Adrenal gland (tissue), 5 donors: ENCODE results near the gene ZDHHC20.

Experiments
- CTCF ChIP-seq, 6 experiments: fragments of 450-650 bp in 4 of 6; fragments of 200-600 bp in 2 of 6; sonication (generic) in 1 of 6; IDR thresholded peaks; 1 replicate in 5 of 6; 2 replicates in 1 of 6; pipeline versions ENCODE4 v1.5.1 to v1.8.0; 2016 to 2021; ENCODE audit warnings: antibody characterized with exemption in 6 of 6, mild to moderate bottlenecking in 2 of 6, moderate library complexity in 1 of 6
- POLR2A ChIP-seq, 2 donors: fragments of 450-650 bp; IDR thresholded peaks; one replicate each; pipeline ENCODE4 v1.6.1; 2017; ENCODE audit warnings: antibody characterized with exemption in 2 of 2, mild to moderate bottlenecking in 2 of 2, moderate library complexity in 1 of 2
- donor health status: DM: no; HTN: no; CAD: no.

- TF ChIP-seq CTCF (IDR thresholded peaks at IDR 0.05): peak; percentile 31 to 77 (median 71)
- TF ChIP-seq POLR2A (IDR thresholded peaks at IDR 0.05): no peak
Observed at GRCh38 chr13:21478881-21479808, 20.0 kb upstream of the ZDHHC20 start.
